ENCODE results near the gene PCNT.

The PCNT gene

DNA sequence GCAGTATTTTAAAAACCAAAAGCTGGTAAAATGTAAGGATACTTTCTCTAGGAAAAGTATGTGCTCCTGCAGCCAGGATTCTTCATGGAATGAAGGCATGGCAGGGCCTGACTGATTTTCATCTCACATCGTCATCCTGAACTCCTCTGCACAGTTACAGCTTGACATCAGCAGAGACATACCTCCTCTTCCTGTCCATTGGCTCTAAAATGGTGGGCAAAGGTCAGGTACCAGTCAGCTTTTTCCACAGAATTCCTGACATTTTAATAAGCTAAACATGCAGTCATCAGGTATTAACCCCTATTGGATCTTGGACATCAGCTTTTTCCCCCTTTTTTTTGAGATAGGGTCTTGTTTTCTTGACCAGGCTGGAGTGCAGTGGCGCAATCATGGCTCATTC lies 5.8 kb downstream of the PCNT start:
- no peak overlapping the region for H3K4me3 ChIP-seq (ENCODE audit: low read length in 2 of 2)
- H3K27me3 ChIP-seq (ENCODE audit: control insufficient read depth in 2 of 2, insufficient read depth in 2 of 2, low read length in 2 of 2), result no peaks in the 10 kb centered on the region
- no peak overlapping the region for H3K27ac ChIP-seq (ENCODE audit: low read depth in 2 of 2, low read length in 2 of 2)
- H3K36me3 ChIP-seq (ENCODE audit: control insufficient read depth in 2 of 2, insufficient read depth in 2 of 2, low read length in 2 of 2), result peaks cover 13 to 19% of the 10 kb centered on the region in 2 donors
- H3K9ac ChIP-seq (ENCODE audit: low read depth in 1 of 2, low read length in 2 of 2), result no peak overlapping the region
- H3K4me1 ChIP-seq (ENCODE audit: control insufficient read depth in 2 of 2, insufficient read depth in 2 of 2, low read length in 2 of 2), result peaks cover 4 to 6% of the 10 kb centered on the region in 2 donors
- H3K9me3 ChIP-seq (ENCODE audit: control insufficient read depth in 2 of 2, low read length in 2 of 2), result no peaks in the 10 kb centered on the region

DNA sequence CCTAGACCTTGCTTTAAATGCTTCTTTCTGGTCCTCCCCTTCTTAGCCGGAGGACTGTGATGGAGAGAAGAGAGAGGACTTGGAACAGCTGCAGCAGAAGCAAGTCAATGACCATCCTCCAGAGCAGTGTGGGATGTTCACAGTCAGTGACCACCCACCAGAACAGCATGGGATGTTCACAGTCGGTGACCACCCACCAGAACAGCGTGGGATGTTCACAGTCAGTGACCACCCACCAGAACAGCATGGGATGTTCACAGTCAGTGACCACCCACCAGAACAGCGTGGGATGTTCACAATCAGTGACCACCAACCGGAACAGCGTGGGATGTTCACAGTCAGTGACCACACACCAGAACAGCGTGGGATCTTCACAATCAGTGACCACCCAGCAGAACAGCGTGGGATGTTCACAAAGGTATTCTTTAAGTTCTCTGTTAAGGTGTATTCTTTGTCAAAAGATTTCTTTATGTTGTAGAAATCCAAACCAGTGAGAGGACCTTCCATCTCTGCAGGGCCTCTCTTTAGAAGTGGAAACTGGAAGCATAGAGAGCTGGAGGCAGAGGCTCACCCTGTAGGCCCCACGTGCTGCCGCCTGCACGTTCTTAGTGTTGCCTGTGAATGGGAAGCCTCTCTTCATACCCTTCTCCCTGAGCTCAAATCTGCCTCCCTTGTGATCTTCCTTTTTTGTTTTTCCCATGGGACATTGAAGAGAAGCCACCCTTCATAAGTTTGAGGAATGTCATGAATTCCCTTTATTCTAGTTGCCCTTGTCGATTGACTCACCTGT lies 10.6 kb downstream of the PCNT start:
- Histone ChIP-seq H3K27ac (ENCODE audit: low read depth in 2 of 2, low read length in 2 of 2) (no peak overlapping the region), H3K4me1 (ENCODE audit: control insufficient read depth in 2 of 2, insufficient read depth in 2 of 2, low read length in 2 of 2) (no peaks in the 10 kb centered on the region), H3K9ac (ENCODE audit: low read depth in 1 of 2, low read length in 2 of 2) (no peak overlapping the region), H3K36me3 (ENCODE audit: control insufficient read depth in 2 of 2, insufficient read depth in 2 of 2, low read length in 2 of 2) (peaks cover 23 to 40% of the 10 kb centered on the region in 2 donors), H3K27me3 (ENCODE audit: control insufficient read depth in 2 of 2, insufficient read depth in 2 of 2, low read length in 2 of 2) (no peaks in the 10 kb centered on the region), H3K4me3 (ENCODE audit: low read length in 2 of 2) (no peak overlapping the region), H3K9me3 (ENCODE audit: control insufficient read depth in 2 of 2, low read length in 2 of 2) (no peaks in the 10 kb centered on the region)

- H3K4me3 ChIP-seq (ENCODE audit: low read length in 2 of 2), result no peak overlapping the region
- H3K9me3 ChIP-seq (ENCODE audit: control insufficient read depth in 2 of 2, low read length in 2 of 2), result no peaks in the 10 kb centered on the region
- peaks cover 25 to 32% of the 10 kb centered on the region in 2 donors for H3K36me3 ChIP-seq (ENCODE audit: control insufficient read depth in 2 of 2, insufficient read depth in 2 of 2, low read length in 2 of 2)
Measured at GRCh38 chr21:46336603-46337002, 12.6 kb downstream of the PCNT start.

DNA sequence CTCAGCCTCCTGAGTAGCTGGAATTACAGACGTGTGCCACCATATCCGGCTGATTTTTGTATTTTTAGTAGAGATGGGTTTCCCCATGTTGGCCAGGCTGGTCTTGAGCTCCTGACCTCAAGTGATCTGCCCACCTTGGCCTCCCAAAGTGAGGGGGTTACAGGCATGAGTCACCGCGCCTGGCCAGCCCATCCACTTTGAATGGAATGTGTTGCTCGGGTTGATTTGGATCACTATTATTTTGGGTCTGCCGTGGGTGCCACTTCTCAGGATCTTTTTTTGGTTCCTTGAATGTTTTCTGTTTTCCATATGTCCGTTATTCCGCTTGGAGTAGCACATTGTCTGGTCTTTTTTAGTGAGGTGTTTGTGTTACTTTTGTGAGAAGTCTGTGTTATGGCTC lies 17.0 kb downstream of the PCNT start:
- Histone ChIP-seq H3K4me3 (ENCODE audit: low read length in 2 of 2) (no peak overlapping the region), H3K27me3 (ENCODE audit: control insufficient read depth in 2 of 2, insufficient read depth in 2 of 2, low read length in 2 of 2) (no peaks in the 10 kb centered on the region), H3K9ac (ENCODE audit: low read depth in 1 of 2, low read length in 2 of 2) (no peak overlapping the region), H3K27ac (ENCODE audit: low read depth in 2 of 2, low read length in 2 of 2) (no peak overlapping the region), H3K4me1 (ENCODE audit: control insufficient read depth in 2 of 2, insufficient read depth in 2 of 2, low read length in 2 of 2) (no peaks in the 10 kb centered on the region), H3K9me3 (ENCODE audit: control insufficient read depth in 2 of 2, low read length in 2 of 2) (no peaks in the 10 kb centered on the region), H3K36me3 (ENCODE audit: control insufficient read depth in 2 of 2, insufficient read depth in 2 of 2, low read length in 2 of 2) (peaks cover 18 to 29% of the 10 kb centered on the region in 2 donors)

More at GRCh38 chr21:46336603-46337002, 12.6 kb downstream of the PCNT start:
- H3K27me3 ChIP-seq (ENCODE audit: control insufficient read depth in 2 of 2, insufficient read depth in 2 of 2, low read length in 2 of 2), result no peaks in the 10 kb centered on the region
- no peaks in the 10 kb centered on the region for H3K4me1 ChIP-seq (ENCODE audit: control insufficient read depth in 2 of 2, insufficient read depth in 2 of 2, low read length in 2 of 2)
- H3K9ac ChIP-seq (ENCODE audit: low read depth in 1 of 2, low read length in 2 of 2), result no peak overlapping the region
- no peak overlapping the region for H3K27ac ChIP-seq (ENCODE audit: low read depth in 2 of 2, low read length in 2 of 2)

GRCh38 chr21:46344219-46344915 lies 20.4 kb downstream of the PCNT start:
- Histone ChIP-seq H3K9me3 (ENCODE audit: control insufficient read depth in 2 of 2, low read length in 2 of 2) (no peaks in the 10 kb centered on the region), H3K27ac (ENCODE audit: low read depth in 2 of 2, low read length in 2 of 2) (no peak overlapping the region), H3K36me3 (ENCODE audit: control insufficient read depth in 2 of 2, insufficient read depth in 2 of 2, low read length in 2 of 2) (peaks cover 30 to 32% of the 10 kb centered on the region in 2 donors), H3K27me3 (ENCODE audit: control insufficient read depth in 2 of 2, insufficient read depth in 2 of 2, low read length in 2 of 2) (no peaks in the 10 kb centered on the region), H3K4me1 (ENCODE audit: control insufficient read depth in 2 of 2, insufficient read depth in 2 of 2, low read length in 2 of 2) (no peaks in the 10 kb centered on the region), H3K4me3 (ENCODE audit: low read length in 2 of 2) (no peak overlapping the region), H3K9ac (ENCODE audit: low read depth in 1 of 2, low read length in 2 of 2) (no peak overlapping the region)

DNA sequence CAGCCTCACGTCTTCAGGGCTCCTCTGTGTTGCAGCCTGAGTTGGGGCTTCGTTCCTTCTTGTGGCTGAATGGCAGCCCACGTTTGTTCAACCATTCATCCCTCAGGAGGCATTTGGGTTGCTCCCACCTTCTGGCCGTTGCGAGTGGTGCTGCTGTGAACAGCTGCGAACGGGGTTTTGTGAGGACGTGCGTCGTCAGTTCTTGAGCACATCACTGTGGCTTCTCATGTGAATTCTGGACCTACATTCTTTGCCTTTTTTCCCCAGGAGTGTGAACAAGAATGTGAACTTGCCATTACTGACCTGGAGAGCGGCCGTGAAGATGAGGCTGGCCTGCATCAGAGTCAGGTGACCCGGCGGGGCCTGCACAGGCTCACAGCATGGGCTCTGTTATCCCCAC lies 21.9 kb downstream of the PCNT start:
- Histone ChIP-seq H3K27ac (ENCODE audit: low read depth in 2 of 2, low read length in 2 of 2) (no peak overlapping the region), H3K4me1 (ENCODE audit: control insufficient read depth in 2 of 2, insufficient read depth in 2 of 2, low read length in 2 of 2) (no peaks in the 10 kb centered on the region), H3K4me3 (ENCODE audit: low read length in 2 of 2) (no peak overlapping the region), H3K9ac (ENCODE audit: low read depth in 1 of 2, low read length in 2 of 2) (no peak overlapping the region), H3K9me3 (ENCODE audit: control insufficient read depth in 2 of 2, low read length in 2 of 2) (no peaks in the 10 kb centered on the region), H3K27me3 (ENCODE audit: control insufficient read depth in 2 of 2, insufficient read depth in 2 of 2, low read length in 2 of 2) (no peaks in the 10 kb centered on the region), H3K36me3 (ENCODE audit: control insufficient read depth in 2 of 2, insufficient read depth in 2 of 2, low read length in 2 of 2) (peaks cover 39 to 40% of the 10 kb centered on the region in 2 donors)

DNA sequence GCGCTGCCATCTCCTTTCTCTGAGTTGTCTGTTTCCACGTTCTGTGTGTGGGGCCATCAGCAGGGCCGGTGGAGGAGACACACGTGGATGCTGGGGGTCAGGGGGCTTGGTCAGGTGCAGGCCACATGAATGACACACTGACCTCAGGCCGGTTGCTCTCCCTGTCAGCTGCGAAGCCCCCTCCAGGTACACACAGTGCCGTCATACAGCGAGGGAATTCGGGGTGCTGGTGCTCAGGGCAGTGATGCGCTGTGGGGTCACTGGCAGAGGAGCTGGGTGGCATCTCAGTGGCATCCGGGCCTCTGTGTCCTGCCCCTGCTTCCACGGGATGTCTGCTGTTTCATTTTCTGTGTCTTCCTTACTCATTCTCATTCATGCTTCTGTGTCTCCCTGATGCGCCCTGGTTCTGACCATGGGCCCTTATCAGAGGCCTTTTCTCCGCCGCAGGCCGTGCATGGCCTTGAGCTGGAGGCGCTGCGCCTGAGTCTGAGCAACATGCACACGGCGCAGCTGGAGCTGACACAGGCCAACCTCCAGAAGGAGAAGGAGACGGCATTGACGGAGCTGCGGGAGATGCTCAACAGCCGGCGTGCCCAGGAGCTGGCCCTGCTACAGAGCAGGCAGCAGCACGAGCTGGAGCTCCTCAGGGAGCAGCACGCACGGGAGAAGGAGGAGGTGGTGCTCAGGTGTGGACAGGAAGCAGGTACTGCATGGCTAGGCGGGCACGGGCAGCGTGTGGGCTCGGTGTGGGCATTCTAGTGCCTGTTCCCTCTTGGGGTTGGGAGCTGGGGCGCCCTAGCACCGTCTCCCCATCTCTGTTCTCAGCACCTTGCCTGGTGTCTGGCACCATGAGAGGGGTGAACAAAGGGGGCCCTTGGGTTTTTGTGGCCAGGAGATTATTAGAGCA lies 22.6 kb downstream of the PCNT start:
- no peaks in the 10 kb centered on the region for H3K9me3 ChIP-seq (ENCODE audit: control insufficient read depth in 2 of 2, low read length in 2 of 2)
- H3K9ac ChIP-seq (ENCODE audit: low read depth in 1 of 2, low read length in 2 of 2), result no peak overlapping the region
- H3K27ac ChIP-seq (ENCODE audit: low read depth in 2 of 2, low read length in 2 of 2), result no peak overlapping the region
- H3K4me1 ChIP-seq (ENCODE audit: control insufficient read depth in 2 of 2, insufficient read depth in 2 of 2, low read length in 2 of 2), result no peaks in the 10 kb centered on the region
- H3K4me3 ChIP-seq (ENCODE audit: low read length in 2 of 2), result no peak overlapping the region
- H3K27me3 ChIP-seq (ENCODE audit: control insufficient read depth in 2 of 2, insufficient read depth in 2 of 2, low read length in 2 of 2), result no peaks in the 10 kb centered on the region
- peaks cover 46% of the 10 kb centered on the region in 2 donors for H3K36me3 ChIP-seq (ENCODE audit: control insufficient read depth in 2 of 2, insufficient read depth in 2 of 2, low read length in 2 of 2)

DNA sequence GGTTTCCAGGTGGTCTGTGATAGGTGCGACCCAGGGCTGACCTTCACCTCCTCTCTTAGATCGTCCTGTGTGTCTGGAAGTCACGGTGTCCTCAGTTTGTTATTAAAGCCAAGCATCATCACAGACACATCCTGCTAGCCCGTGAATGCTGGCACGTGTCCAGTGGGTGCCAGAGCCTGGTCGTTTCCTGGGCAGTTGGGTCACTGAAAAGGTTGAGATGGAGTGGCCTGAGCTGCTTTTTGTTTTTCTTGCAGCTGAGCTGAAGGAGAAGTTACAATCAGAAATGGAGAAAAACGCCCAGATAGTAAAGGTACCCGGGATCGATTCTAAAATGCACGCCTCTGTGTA lies 23.2 kb downstream of the PCNT start:
- Histone ChIP-seq H3K9me3 (ENCODE audit: control insufficient read depth in 2 of 2, low read length in 2 of 2) (no peaks in the 10 kb centered on the region), H3K27me3 (ENCODE audit: control insufficient read depth in 2 of 2, insufficient read depth in 2 of 2, low read length in 2 of 2) (no peaks in the 10 kb centered on the region), H3K9ac (ENCODE audit: low read depth in 1 of 2, low read length in 2 of 2) (no peak overlapping the region), H3K4me1 (ENCODE audit: control insufficient read depth in 2 of 2, insufficient read depth in 2 of 2, low read length in 2 of 2) (no peaks in the 10 kb centered on the region), H3K36me3 (ENCODE audit: control insufficient read depth in 2 of 2, insufficient read depth in 2 of 2, low read length in 2 of 2) (peaks cover 51 to 53% of the 10 kb centered on the region in 2 donors), H3K4me3 (ENCODE audit: low read length in 2 of 2) (no peak overlapping the region), H3K27ac (ENCODE audit: low read depth in 2 of 2, low read length in 2 of 2) (no peak overlapping the region)

- Histone ChIP-seq H3K4me1 (ENCODE audit: control insufficient read depth in 2 of 2, insufficient read depth in 2 of 2, low read length in 2 of 2) (no peaks in the 10 kb centered on the region), H3K9me3 (ENCODE audit: control insufficient read depth in 2 of 2, low read length in 2 of 2) (no peaks in the 10 kb centered on the region), H3K36me3 (ENCODE audit: control insufficient read depth in 2 of 2, insufficient read depth in 2 of 2, low read length in 2 of 2) (peaks cover 57 to 58% of the 10 kb centered on the region in 2 donors), H3K9ac (ENCODE audit: low read depth in 1 of 2, low read length in 2 of 2) (no peak overlapping the region), H3K4me3 (ENCODE audit: low read length in 2 of 2) (no peak overlapping the region), H3K27ac (ENCODE audit: low read depth in 2 of 2, low read length in 2 of 2) (no peak overlapping the region), H3K27me3 (ENCODE audit: control insufficient read depth in 2 of 2, insufficient read depth in 2 of 2, low read length in 2 of 2) (no peaks in the 10 kb centered on the region)
Measured at GRCh38 chr21:46347791-46348381, 23.9 kb downstream of the PCNT start.

Data from mucosa of rectum (tissue), 2 donors.